Activated CD8-positive, alpha-beta T cell treated with anti-CD3 and anti-CD28 coated beads for 36 hours (primary cell): ENCODE measurements around the gene PTDSS2. TPM values are rescaled to one million over a fixed set of nuclear protein-coding genes. Genes with fewer than 3 reads are reported as not detected.
"Not testable (repeated sequence)": the region's sequence is repeated elsewhere in the genome, so short reads cannot be mapped to it uniquely, and the experiment has no call there.

Experiments
- ATAC-seq: fragments of 200-7000 bp; cut with Tn5 transposase; one replicate; pipeline ENCODE4 v1.10.0; 2021; ENCODE audit warnings: mild to moderate bottlenecking, moderate library complexity
- CTCF ChIA-PET: fragments of 350-600 bp; sonication (Branson Sonifier 250); formaldehyde crosslinking; loops from one replicate; lab custom pipeline; 2021; ENCODE audit warnings: antibody characterized with exemption; lab: Charles Lee
- POLR2A ChIA-PET: fragments of 350-600 bp; sonication (Branson Sonifier 250); formaldehyde crosslinking; loops from one replicate; lab custom pipeline; 2021; ENCODE audit warnings: antibody characterized with exemption; lab: Charles Lee
- DNase-seq: peaks from one replicate; pipeline ENCODE4 v3.0.0-alpha.2; 2020
- H3K27ac Mint-ChIP-seq: one replicate; pipeline ENCODE4 v1.8.0; 2021; ENCODE audit warnings: mild to moderate bottlenecking, mixed read lengths
- H3K27me3 Mint-ChIP-seq: one replicate; pipeline ENCODE4 v1.8.0; 2021; ENCODE audit warnings: mixed read lengths
- H3K36me3 Mint-ChIP-seq: one replicate; pipeline ENCODE4 v1.8.0; 2021; ENCODE audit warnings: low read depth, mixed read lengths
- H3K4me1 Mint-ChIP-seq: one replicate; pipeline ENCODE4 v1.8.0; 2021; ENCODE audit warnings: low read depth, mixed read lengths
- H3K4me3 Mint-ChIP-seq: one replicate; pipeline ENCODE4 v1.8.0; 2021; ENCODE audit warnings: mild to moderate bottlenecking, moderate library complexity, mixed read lengths
- H3K9me3 Mint-ChIP-seq: one replicate; pipeline ENCODE4 v1.8.0; 2021; ENCODE audit warnings: mixed read lengths
- CTCF ChIP-seq: fragments of 200-600 bp; IDR thresholded peaks from one replicate; pipeline ENCODE4 v1.8.0; 2022; ENCODE audit warnings: antibody characterized with exemption, mild to moderate bottlenecking
- intact Hi-C: fragments of 100-400 bp; cut with micrococcal nuclease; formaldehyde crosslinking; loops from one replicate; pipeline ENCODE4 v1.10.0; 2022
- total RNA-seq, 2 experiments: library from RNA; stranded (reverse); gene quantifications; one replicate each; pipeline ENCODE4 v1.2.3, GENCODE V29; 2021

Gene PTDSS2
- total RNA-seq, 2 experiments from 2014 or later = 17.4 to 18.0 TPM

GRCh38 chr11:431921-432320 is 18.2 kb upstream of the PTDSS2 start:
- intact Hi-C loops = no loop called here
- no peak for ATAC-seq
- no peak for DNase-seq
- no peaks in the 10 kb centered on the region for H3K27me3 Mint-ChIP-seq
- H3K27ac Mint-ChIP-seq = no peak overlapping the region
- no peaks in the 10 kb centered on the region for H3K9me3 Mint-ChIP-seq
- no peak for TF ChIP-seq CTCF
- no peaks in the 10 kb centered on the region for H3K4me1 Mint-ChIP-seq
- ChIA-PET CTCF (no interaction called here), POLR2A (no interaction called here)
- H3K36me3 Mint-ChIP-seq = peaks cover 3% of the 10 kb centered on the region
- no peak overlapping the region for H3K4me3 Mint-ChIP-seq

DNA sequence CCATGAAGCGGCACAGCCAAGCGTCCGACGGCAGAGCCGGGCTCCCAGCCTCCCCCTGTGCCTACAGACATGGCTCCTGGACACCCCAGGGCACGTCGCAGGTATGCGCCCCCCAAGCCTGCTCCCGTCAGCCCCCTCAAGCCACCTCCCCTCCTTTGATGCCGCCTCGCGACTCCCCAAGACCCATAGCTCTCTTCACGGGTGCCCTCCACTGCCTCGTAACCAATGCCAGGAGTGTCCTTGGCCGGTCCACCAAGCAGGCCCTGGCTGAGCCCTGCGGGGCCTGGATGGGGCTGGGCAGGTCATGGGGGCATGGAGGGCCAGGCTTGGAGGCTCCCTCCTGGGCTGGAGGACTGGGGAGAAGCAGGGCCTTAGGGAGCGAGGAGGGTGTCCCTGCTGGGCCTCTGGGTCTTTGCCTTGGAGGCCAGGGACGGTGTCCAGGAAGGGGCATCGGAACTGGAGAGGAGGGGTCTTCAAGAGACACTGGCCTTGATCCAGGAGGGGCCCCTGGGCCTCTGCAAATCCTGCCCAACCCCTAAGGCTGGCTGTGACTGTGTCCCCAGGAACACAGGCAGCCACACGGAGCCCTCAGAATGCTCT is 17.5 kb upstream of the PTDSS2 start:
- CTCF ChIA-PET = no interaction called here
- POLR2A ChIA-PET = no interaction called here
- intact Hi-C loops = no loop called here
- H3K4me1 Mint-ChIP-seq = peaks cover 5% of the 10 kb centered on the region
- no peak overlapping the region for H3K27ac Mint-ChIP-seq
- no peak for DNase-seq
- H3K36me3 Mint-ChIP-seq = peaks cover 2% of the 10 kb centered on the region
- H3K9me3 Mint-ChIP-seq = no peaks in the 10 kb centered on the region
- H3K27me3 Mint-ChIP-seq = no peaks in the 10 kb centered on the region
- ATAC-seq = no peak
- no peak overlapping the region for H3K4me3 Mint-ChIP-seq
- no peak for TF ChIP-seq CTCF

DNA sequence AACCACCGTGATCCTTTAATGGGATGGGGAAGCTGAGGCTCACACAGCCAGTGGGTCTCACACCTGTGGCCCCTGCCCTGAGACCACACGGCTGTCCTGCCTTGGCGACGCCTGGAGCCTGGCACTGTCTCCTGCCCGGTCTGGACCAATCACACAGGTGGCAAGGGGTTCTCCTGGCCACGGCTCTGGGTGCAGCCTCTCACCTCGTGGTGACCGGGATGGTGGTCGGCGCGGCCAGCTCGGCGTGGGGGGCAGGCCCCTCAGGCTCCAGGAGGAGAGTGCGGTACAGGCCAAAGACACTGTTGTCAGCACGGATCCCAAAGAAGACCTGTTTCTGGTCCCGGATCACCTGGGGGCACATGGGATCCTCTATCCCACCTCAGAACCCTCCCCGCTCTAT is 17.0 kb upstream of the PTDSS2 start:
- no peak for TF ChIP-seq CTCF
- intact Hi-C loops = no loop called here
- H3K27me3 Mint-ChIP-seq = no peaks in the 10 kb centered on the region
- H3K4me1 Mint-ChIP-seq = peaks cover 5% of the 10 kb centered on the region
- H3K36me3 Mint-ChIP-seq = no peaks in the 10 kb centered on the region
- POLR2A ChIA-PET = no interaction called here
- no peak for DNase-seq
- ATAC-seq = no peak
- no peak overlapping the region for H3K27ac Mint-ChIP-seq
- CTCF ChIA-PET = no interaction called here
- H3K4me3 Mint-ChIP-seq = no peak overlapping the region
- no peaks in the 10 kb centered on the region for H3K9me3 Mint-ChIP-seq

- ATAC-seq (no peak), DNase-seq (no peak)
- no peak overlapping the region for H3K27ac Mint-ChIP-seq
- ChIA-PET CTCF (no interaction called here), POLR2A (no interaction called here)
- H3K4me3 Mint-ChIP-seq = no peak overlapping the region
- H3K4me1 Mint-ChIP-seq = peaks cover 8% of the 10 kb centered on the region
- intact Hi-C loops = no loop called here
- no peaks in the 10 kb centered on the region for H3K36me3 Mint-ChIP-seq
- no peaks in the 10 kb centered on the region for H3K9me3 Mint-ChIP-seq
- TF ChIP-seq CTCF = no peak
- H3K27me3 Mint-ChIP-seq = no peaks in the 10 kb centered on the region
These were observed 16.4 kb upstream of the PTDSS2 start for GRCh38 chr11:433641-434040.

DNA sequence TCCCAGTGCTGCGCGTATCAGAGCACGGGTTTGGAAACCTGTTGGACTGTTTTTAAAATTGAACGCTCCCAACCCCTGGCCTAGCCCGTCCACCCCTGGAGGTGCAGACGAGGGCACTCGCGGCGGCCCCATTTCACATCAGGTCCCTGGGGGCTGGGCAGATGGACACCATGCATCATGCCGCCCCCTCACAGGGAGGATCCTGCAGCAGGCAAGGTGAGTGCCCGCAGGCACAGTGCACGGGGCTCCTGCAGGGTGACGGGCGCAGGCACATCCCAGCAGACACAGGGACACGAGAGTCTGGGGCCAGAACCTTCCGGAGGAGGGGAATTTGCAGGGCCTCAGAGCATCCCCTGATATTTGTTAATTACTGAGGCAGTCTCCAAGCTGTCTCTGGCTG is 15.6 kb upstream of the PTDSS2 start:
- no peak overlapping the region for H3K4me3 Mint-ChIP-seq
- TF ChIP-seq CTCF = no peak
- no peak overlapping the region for H3K27ac Mint-ChIP-seq
- CTCF ChIA-PET = no interaction called here
- H3K27me3 Mint-ChIP-seq = no peaks in the 10 kb centered on the region
- no peaks in the 10 kb centered on the region for H3K9me3 Mint-ChIP-seq
- ATAC-seq (no peak), DNase-seq (no peak)
- POLR2A ChIA-PET = no interaction called here
- peaks cover 12% of the 10 kb centered on the region for H3K4me1 Mint-ChIP-seq
- intact Hi-C loops = no loop called here
- no peaks in the 10 kb centered on the region for H3K36me3 Mint-ChIP-seq

- DNase-seq, H3K4me3 Mint-ChIP-seq, H3K36me3 Mint-ChIP-seq, H3K27ac Mint-ChIP-seq, intact Hi-C loops, ATAC-seq, H3K9me3 Mint-ChIP-seq, CTCF ChIA-PET, H3K27me3 Mint-ChIP-seq, POLR2A ChIA-PET: not testable (repeated sequence)
- peaks cover 15% of the 10 kb centered on the region for H3K4me1 Mint-ChIP-seq
These were observed 14.9 kb upstream of the PTDSS2 start for GRCh38 chr11:434999-435740.
